ENCODE measurements around the gene LGR4.

DNA sequence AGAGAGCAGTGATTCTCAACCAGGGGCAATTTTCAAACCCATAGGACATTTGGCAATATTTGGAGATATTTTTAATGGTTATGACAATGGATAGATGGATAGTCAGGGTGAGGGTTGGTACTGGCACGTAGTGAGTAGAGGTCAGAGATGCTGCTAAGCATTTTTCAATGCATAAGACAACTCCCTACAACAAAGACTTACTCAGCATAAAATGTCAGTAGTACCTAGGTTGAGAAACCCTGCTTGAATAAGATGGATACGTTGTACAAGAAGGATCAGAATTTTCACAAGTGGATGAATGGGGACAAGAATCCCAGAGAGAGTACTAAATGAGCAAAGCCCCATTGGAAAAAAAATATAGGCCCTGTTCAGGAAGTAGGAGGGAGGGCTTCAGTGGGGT, 45.9 kb upstream of the LGR4 start:
- TF ChIP-seq CTCF (IDR thresholded peaks at IDR 0.05): no peak
- TF ChIP-seq POLR2A (IDR thresholded peaks at IDR 0.05): no peak
- no peak for TF ChIP-seq EP300 (IDR thresholded peaks at IDR 0.05)

All from tibial nerve (tissue), 4 donors.